ENCODE measurements around the gene USP4. TPM values are rescaled to one million over a fixed set of nuclear protein-coding genes. Genes with fewer than 3 reads are reported as not detected.
"Not testable (repeated sequence)": the region's sequence is repeated elsewhere in the genome, so short reads cannot be mapped to it uniquely, and the experiment has no call there.

USP4 gene
- total RNA-seq, 1 donor from 2014 or later, result 21.0 TPM

GRCh38 chr3:49238274-49239127, 101.4 kb downstream of the USP4 start:
- H3K4me3 ChIP-seq, result no peak overlapping the region
- H3K9me3 Mint-ChIP-seq, result peaks cover 21% of the 10 kb centered on the region
- no peaks in the 10 kb centered on the region for H3K4me1 Mint-ChIP-seq
- no peak overlapping the region for H3K4me3 Mint-ChIP-seq
- H3K27ac ChIP-seq, result no peak overlapping the region
- H3F3A ChIP-seq (ENCODE audit: low read depth), result no peaks in the 10 kb centered on the region
- H3K9ac ChIP-seq, result no peak overlapping the region
- no peaks in the 10 kb centered on the region for H3K27me3 ChIP-seq
- no peaks in the 10 kb centered on the region for H3K4me1 ChIP-seq
- no peak for TF ChIP-seq EZH2phosphoT487 (IDR thresholded peaks at IDR 0.05)
- TF ChIP-seq EZH2 (IDR thresholded peaks at IDR 0.05), result no peak
- TF ChIP-seq CTCF (IDR thresholded peaks at IDR 0.05), result no peak
- no peak overlapping the region for H3K4me2 ChIP-seq
- H3K27me3 Mint-ChIP-seq (ENCODE audit: insufficient read depth, low read depth), result peaks cover 7% of the 10 kb centered on the region
- H3K27ac Mint-ChIP-seq, result no peak overlapping the region
- H3K36me3 ChIP-seq, result no peaks in the 10 kb centered on the region
- no peaks in the 10 kb centered on the region for H3K79me2 ChIP-seq (ENCODE audit: low read depth)
- H3K36me3 Mint-ChIP-seq, result peaks cover 2% of the 10 kb centered on the region
- peaks cover 8% of the 10 kb centered on the region for H3K9me3 ChIP-seq (ENCODE audit: low read depth)
- DNase-seq (ENCODE audit: low spot score), result no peak
- H2AFZ ChIP-seq (replicated peaks), result no peak overlapping the region
- H4K20me1 ChIP-seq (ENCODE audit: low read depth), result no peaks in the 10 kb centered on the region

- H3K27ac ChIP-seq, result no peak overlapping the region
- no peak overlapping the region for H3K4me3 Mint-ChIP-seq
These were observed 102.5 kb downstream of the USP4 start for GRCh38 chr3:49237344-49237743.

GRCh38 chr3:49236226-49236625, 103.6 kb downstream of the USP4 start:
- no peaks in the 10 kb centered on the region for H4K20me1 ChIP-seq (ENCODE audit: low read depth)
- no peaks in the 10 kb centered on the region for H3K4me1 ChIP-seq
- H3K4me3 Mint-ChIP-seq, result no peak overlapping the region
- H3K36me3 ChIP-seq, result no peaks in the 10 kb centered on the region
- H3K27me3 Mint-ChIP-seq (ENCODE audit: insufficient read depth, low read depth), result peaks cover 8% of the 10 kb centered on the region
- no peak overlapping the region for H3K4me2 ChIP-seq
- H3K9me3 ChIP-seq (ENCODE audit: low read depth), result peaks cover 14% of the 10 kb centered on the region
- peaks cover 36% of the 10 kb centered on the region for H3K9me3 Mint-ChIP-seq
- TF ChIP-seq CTCF (IDR thresholded peaks at IDR 0.05), result no peak
- no peak for TF ChIP-seq EZH2phosphoT487 (IDR thresholded peaks at IDR 0.05)
- no peak for TF ChIP-seq EZH2 (IDR thresholded peaks at IDR 0.05)
- no peaks in the 10 kb centered on the region for H3K27me3 ChIP-seq
- no peak overlapping the region for H2AFZ ChIP-seq (replicated peaks)
- no peak overlapping the region for H3K9ac ChIP-seq
- no peak for DNase-seq (ENCODE audit: low spot score)
- H3K36me3 Mint-ChIP-seq, result peaks cover 2% of the 10 kb centered on the region
- H3K4me3 ChIP-seq, result no peak overlapping the region
- no peak overlapping the region for H3K27ac Mint-ChIP-seq
- no peaks in the 10 kb centered on the region for H3K4me1 Mint-ChIP-seq
- no peak overlapping the region for H3K27ac ChIP-seq
- no peaks in the 10 kb centered on the region for H3K79me2 ChIP-seq (ENCODE audit: low read depth)
- no peaks in the 10 kb centered on the region for H3F3A ChIP-seq (ENCODE audit: low read depth)

More at GRCh38 chr3:49237344-49237743, 102.5 kb downstream of the USP4 start:
- H3K27ac Mint-ChIP-seq, result no peak overlapping the region
- H3K27me3 Mint-ChIP-seq (ENCODE audit: insufficient read depth, low read depth), result peaks cover 8% of the 10 kb centered on the region
- Histone ChIP-seq H3K4me3 (no peak overlapping the region), H4K20me1 (ENCODE audit: low read depth) (no peaks in the 10 kb centered on the region), H3K79me2 (ENCODE audit: low read depth) (no peaks in the 10 kb centered on the region), H3K4me1 (no peaks in the 10 kb centered on the region), H3K9ac (no peak overlapping the region), H2AFZ (replicated peaks) (no peak overlapping the region), H3K4me2 (no peak overlapping the region), H3K27me3 (no peaks in the 10 kb centered on the region), H3F3A (ENCODE audit: low read depth) (no peaks in the 10 kb centered on the region), H3K36me3 (no peaks in the 10 kb centered on the region), H3K9me3 (ENCODE audit: low read depth) (peaks cover 14% of the 10 kb centered on the region)
- H3K36me3 Mint-ChIP-seq, result peaks cover 2% of the 10 kb centered on the region
- H3K9me3 Mint-ChIP-seq, result peaks cover 31% of the 10 kb centered on the region
- no peaks in the 10 kb centered on the region for H3K4me1 Mint-ChIP-seq
- no peak for DNase-seq (ENCODE audit: low spot score)
- TF ChIP-seq EZH2phosphoT487 (IDR thresholded peaks at IDR 0.05) (no peak), CTCF (IDR thresholded peaks at IDR 0.05) (no peak), EZH2 (IDR thresholded peaks at IDR 0.05) (no peak)

GRCh38 chr3:49228817-49229216, 111.0 kb downstream of the USP4 start:
- H3K4me1 ChIP-seq; H3K36me3 ChIP-seq; H3K27ac ChIP-seq; H3K27ac Mint-ChIP-seq; H3K36me3 Mint-ChIP-seq; H3K9ac ChIP-seq; H3K4me3 ChIP-seq; H3K4me3 Mint-ChIP-seq; H2AFZ ChIP-seq (replicated peaks); H3K27me3 Mint-ChIP-seq (ENCODE audit: insufficient read depth, low read depth); H4K20me1 ChIP-seq (ENCODE audit: low read depth); H3K9me3 ChIP-seq (ENCODE audit: low read depth); DNase-seq (ENCODE audit: low spot score); H3F3A ChIP-seq (ENCODE audit: low read depth); H3K79me2 ChIP-seq (ENCODE audit: low read depth); H3K4me2 ChIP-seq; H3K27me3 ChIP-seq; H3K4me1 Mint-ChIP-seq: not testable (repeated sequence)
- peaks cover 66% of the 10 kb centered on the region for H3K9me3 Mint-ChIP-seq
